ENCODE data around the gene ASB9. TPM values are rescaled to one million over a fixed set of nuclear protein-coding genes. Genes with fewer than 3 reads are reported as not detected.

ASB9 gene
- 1 to 10 TPM; 1.5 to 7.8 (median 2.3) TPM for total RNA-seq
- polyA plus RNA-seq: 10 to 100 TPM in 1 of 2 donors, 1 to 10 TPM in 1; 5.7 to 41.7 TPM

GRCh38 chrX:15269618-15270521 is at the start of gene ASB9:
ASB9 (minus strand) TSS chrX:15270083; CDS start chrX:15269874, 209 bp downstream.
- Histone ChIP-seq H3K27me3 (peaks cover 0 to 6% (median 0%) of the 10 kb centered on the region in 4 donors), H3K4me3 (peak within 1 kb of the TSS in 1 of 4 donors; percentile 6), H3K27ac (peak within 1 kb of the TSS in 2 of 4 donors; percentile 61 to 69), H3K9me3 (no peaks in the 10 kb centered on the region), H3K4me1 (peaks cover 0 to 5% (median 0%) of the 10 kb centered on the region in 3 donors), H3K36me3 (no peaks in the 10 kb centered on the region)
- intact Hi-C loops (cut with DNase I): no loop called here
- WGBS, 2 donors: 5 to 29% methylated on average over 15 of the region's 15 CpGs
- ATAC-seq (peak; percentile 86 to 94 (median 89)), DNase-seq (peak; percentile 57 to 76 (median 66)), FAIRE-seq (no peak)
- no peak for TF ChIP-seq CTCF (IDR thresholded peaks at IDR 0.05)

- 86 to 95% methylated on average over 4 of the region's 4 CpGs for WGBS, 2 donors
These were observed 49.2 kb upstream of the ASB9 start for GRCh38 chrX:15319075-15319474.

GRCh38 chrX:15315509-15315908 is 45.6 kb upstream of the ASB9 start, which contains the start of gene ASB11:
ASB11 (minus strand) TSS chrX:15315640; CDS start chrX:15315605, 35 bp downstream.
- peaks cover 0 to under 1% (median 0%) of the 10 kb centered on the region in 3 donors for H3K36me3 ChIP-seq
- ATAC-seq (peak in 2 of 4 donors; percentile 27 to 74), FAIRE-seq (no peak), DNase-seq (no peak)
- peaks cover 0 to 7% (median 5%) of the 10 kb centered on the region in 3 donors for H3K4me1 ChIP-seq
- peaks cover 0 to 10% (median 0%) of the 10 kb centered on the region in 4 donors for H3K27me3 ChIP-seq
- H3K27ac ChIP-seq: peak within 1 kb of the TSS in 1 of 4 donors; percentile 18
- 24 to 30% methylated on average over 3 of the region's 3 CpGs for WGBS, 2 donors
- H3K9me3 ChIP-seq: no peaks in the 10 kb centered on the region
- H3K4me3 ChIP-seq: no peak within 1 kb of the TSS
- intact Hi-C loops (cut with DNase I): no loop called here
- no peak for TF ChIP-seq CTCF (IDR thresholded peaks at IDR 0.05)

More at GRCh38 chrX:15319075-15319474, 49.2 kb upstream of the ASB9 start:
- DNase-seq: no peak
- Histone ChIP-seq H3K4me3 (no peak overlapping the region), H3K4me1 (no peaks in the 10 kb centered on the region), H3K27me3 (no peaks in the 10 kb centered on the region), H3K27ac (no peak overlapping the region), H3K9me3 (no peaks in the 10 kb centered on the region), H3K36me3 (peaks cover 0 to 8% (median 0%) of the 10 kb centered on the region in 3 donors)
- peak; percentile 29 for FAIRE-seq
- no peak for ATAC-seq
- intact Hi-C loops (cut with DNase I): no loop called here
- no peak for TF ChIP-seq CTCF (IDR thresholded peaks at IDR 0.05)

- H3K36me3 ChIP-seq: no peaks in the 10 kb centered on the region
- ATAC-seq: no peak
- H3K27me3 ChIP-seq: peaks cover 0 to 10% (median 0%) of the 10 kb centered on the region in 4 donors
- H3K4me1 ChIP-seq: peaks cover 0 to 10% (median 9%) of the 10 kb centered on the region in 3 donors
- H3K9me3 ChIP-seq: no peaks in the 10 kb centered on the region
- H3K27ac ChIP-seq: no peak overlapping the region
- TF ChIP-seq CTCF (IDR thresholded peaks at IDR 0.05): no peak
- intact Hi-C loops (cut with DNase I): no loop called here
- H3K4me3 ChIP-seq: no peak overlapping the region
- FAIRE-seq: no peak
- 33 to 51% methylated on average over 2 of the region's 2 CpGs for WGBS, 2 donors
- DNase-seq: no peak
These were observed 44.6 kb upstream of the ASB9 start for GRCh38 chrX:15314472-15314871.

Data from pancreas (tissue), 10 donors.